ENCODE data around the gene DLG2. TPM values are rescaled to one million over a fixed set of nuclear protein-coding genes. Genes with fewer than 3 reads are reported as not detected.

DLG2 gene
- total RNA-seq, 1 donor from 2014 or later, result 0.43 TPM

GRCh38 chr11:85517272-85517671 lies 109.9 kb downstream of the DLG2 start:
- DNase-seq (ENCODE audit: low spot score in 2 of 2), result no peak
- H3K27me3 ChIP-seq, result no peaks in the 10 kb centered on the region
- no peaks in the 10 kb centered on the region for H3K4me1 ChIP-seq
- no peak overlapping the region for H3K27ac ChIP-seq
- TF ChIP-seq CTCF (IDR thresholded peaks at IDR 0.05), result no peak
- peaks cover 0 to 7% of the 10 kb centered on the region in 2 donors for H3K9me3 ChIP-seq
- no peak overlapping the region for H3K4me3 ChIP-seq
- intact Hi-C loops (cut with DNase I), result no loop called here
- H3K36me3 ChIP-seq, result peaks cover 0 to 15% of the 10 kb centered on the region in 2 donors

GRCh38 chr11:85495918-85496317 lies 131.2 kb downstream of the DLG2 start:
- intact Hi-C loops (cut with DNase I), result no loop called here
- no peak for TF ChIP-seq CTCF (IDR thresholded peaks at IDR 0.05)
- DNase-seq (ENCODE audit: low spot score in 2 of 2), result no peak
- Histone ChIP-seq H3K36me3 (no peaks in the 10 kb centered on the region), H3K4me1 (no peaks in the 10 kb centered on the region), H3K4me3 (no peak overlapping the region), H3K27me3 (no peaks in the 10 kb centered on the region), H3K9me3 (peaks cover 0 to 44% of the 10 kb centered on the region in 2 donors), H3K27ac (no peak overlapping the region)

GRCh38 chr11:85494396-85494795 lies 132.7 kb downstream of the DLG2 start:
- intact Hi-C loops (cut with DNase I), result no loop called here
- H3K4me1 ChIP-seq, result no peaks in the 10 kb centered on the region
- no peaks in the 10 kb centered on the region for H3K27me3 ChIP-seq
- no peak for DNase-seq (ENCODE audit: low spot score in 2 of 2)
- no peak overlapping the region for H3K4me3 ChIP-seq
- no peaks in the 10 kb centered on the region for H3K36me3 ChIP-seq
- no peak for TF ChIP-seq CTCF (IDR thresholded peaks at IDR 0.05)
- H3K9me3 ChIP-seq, result peaks cover 0 to 38% of the 10 kb centered on the region in 2 donors
- no peak overlapping the region for H3K27ac ChIP-seq

GRCh38 chr11:85485902-85486301 lies 141.2 kb downstream of the DLG2 start:
- no peaks in the 10 kb centered on the region for H3K27me3 ChIP-seq
- no peaks in the 10 kb centered on the region for H3K36me3 ChIP-seq
- H3K9me3 ChIP-seq, result peaks cover 0 to 68% of the 10 kb centered on the region in 2 donors
- no peak overlapping the region for H3K4me3 ChIP-seq
- no peaks in the 10 kb centered on the region for H3K4me1 ChIP-seq
- no peak for TF ChIP-seq CTCF (IDR thresholded peaks at IDR 0.05)
- intact Hi-C loops (cut with DNase I), result no loop called here
- H3K27ac ChIP-seq, result no peak overlapping the region
- DNase-seq (ENCODE audit: low spot score in 2 of 2), result no peak

- no peak overlapping the region for H3K4me3 ChIP-seq
- intact Hi-C loops (cut with DNase I), result no loop called here
- H3K9me3 ChIP-seq, result peaks cover 0 to 66% of the 10 kb centered on the region in 2 donors
- no peak for TF ChIP-seq CTCF (IDR thresholded peaks at IDR 0.05)
- H3K27me3 ChIP-seq, result no peaks in the 10 kb centered on the region
- no peaks in the 10 kb centered on the region for H3K4me1 ChIP-seq
- H3K27ac ChIP-seq, result no peak overlapping the region
- no peaks in the 10 kb centered on the region for H3K36me3 ChIP-seq
- DNase-seq (ENCODE audit: low spot score in 2 of 2), result no peak
Measured at GRCh38 chr11:85483861-85484260, 143.3 kb downstream of the DLG2 start.

GRCh38 chr11:85481862-85482261 lies 145.3 kb downstream of the DLG2 start:
- H3K4me3 ChIP-seq, result no peak overlapping the region
- no peaks in the 10 kb centered on the region for H3K4me1 ChIP-seq
- H3K27me3 ChIP-seq, result no peaks in the 10 kb centered on the region
- no peak for DNase-seq (ENCODE audit: low spot score in 2 of 2)
- no peak for TF ChIP-seq CTCF (IDR thresholded peaks at IDR 0.05)
- no peak overlapping the region for H3K27ac ChIP-seq
- peaks cover 0 to 54% of the 10 kb centered on the region in 2 donors for H3K9me3 ChIP-seq
- intact Hi-C loops (cut with DNase I), result no loop called here
- H3K36me3 ChIP-seq, result no peaks in the 10 kb centered on the region
